K562 (cell line): Measurements from ENCODE around the gene DGLUCY. TPM values are rescaled to one million over a fixed set of nuclear protein-coding genes. Genes with fewer than 3 reads are reported as not detected.
A peak's percentile ranks its signal among the peaks of the same experiment; 100 is the strongest.

Experiments used
- ARID1B ChIP-seq: fragments of 450-650 bp; IDR thresholded peaks from 2 replicates; pipeline ENCODE4 v1.6.1; 2016; ENCODE audit warnings: antibody characterized with exemption, mild to moderate bottlenecking, inconsistent platforms
- CREB1 ChIP-seq, 2 experiments: sonication (generic) in 1 of 2; formaldehyde crosslinking in 1 of 2; IDR thresholded peaks; 2 replicates each; pipeline versions ENCODE4 v1.6.1 to v1.8.0; 2012 to 2022; ENCODE audit warnings: inconsistent platforms in 1 of 2, mild to moderate bottlenecking in 1 of 2, missing genetic modification reagents in 1 of 2, moderate library complexity in 1 of 2
- ETV5 ChIP-seq: sonication (generic); formaldehyde crosslinking; IDR thresholded peaks from 2 replicates; pipeline ENCODE4 v1.4.0; 2020; ENCODE audit warnings: low read depth, mild to moderate bottlenecking, missing genetic modification reagents
- FOXJ2 ChIP-seq: fragments of 200-800 bp; sonication (Bioruptor generic); IDR thresholded peaks from 2 replicates; pipeline ENCODE4 v1.6.1; 2016; ENCODE audit warnings: missing genetic modification characterization, missing compliant biosample characterization
- HNRNPK ChIP-seq: fragments of 200-400 bp; formaldehyde crosslinking; IDR thresholded peaks from one replicate; pipeline ENCODE4 v1.6.1; 2018; ENCODE audit warnings: mild to moderate bottlenecking, low read depth, low read length; ENCODE audit not compliant: poor library complexity, severe bottlenecking
- KDM4B ChIP-seq, 2 experiments: fragments of 450-650 bp in 1 of 2; sonication (generic) in 1 of 2; IDR thresholded peaks; 2 replicates each; pipeline ENCODE4 v1.6.1; 2016 to 2017; ENCODE audit warnings: borderline replicate concordance in 2 of 2, antibody characterized with exemption in 1 of 2, low read depth in 1 of 2, mild to moderate bottlenecking in 1 of 2
- LARP7 ChIP-seq: fragments of 450-650 bp; IDR thresholded peaks from 2 replicates; pipeline ENCODE4 v1.6.1; 2016
- MCM3 ChIP-seq: fragments of 450-650 bp; IDR thresholded peaks from 2 replicates; pipeline ENCODE4 v1.6.1; 2016
- MXI1 ChIP-seq: IDR thresholded peaks from 2 replicates; pipeline ENCODE4 v1.6.1; 2011; ENCODE audit warnings: low read depth, mild to moderate bottlenecking, improper control_type of control experiment, low read length
- NFATC3 ChIP-seq: fragments of 450-650 bp; IDR thresholded peaks from 2 replicates; pipeline ENCODE4 v1.6.1; 2017; ENCODE audit warnings: mild to moderate bottlenecking
- NR1H2 ChIP-seq: sonication (generic); formaldehyde crosslinking; IDR thresholded peaks from 2 replicates; pipeline ENCODE4 v1.4.0; 2020; ENCODE audit warnings: mild to moderate bottlenecking, missing genetic modification reagents
- PURB ChIP-seq: sonication (generic); formaldehyde crosslinking; IDR thresholded peaks from 2 replicates; pipeline ENCODE4 v1.9.0; 2021; ENCODE audit warnings: low read depth, mild to moderate bottlenecking, missing genetic modification reagents
- RAD21 ChIP-seq, 2 experiments: fragments of 250-450 bp in 1 of 2; fragments of 450-650 bp in 1 of 2; sonication (Bioruptor Pico) in 1 of 2; formaldehyde crosslinking in 1 of 2; IDR thresholded peaks in 1 of 2; conservative IDR thresholded peaks in 1 of 2; 2 replicates each; pipeline versions ENCODE4 v1.4.0 to v1.8.0; 2020 to 2022; ENCODE audit warnings: mild to moderate bottlenecking in 2 of 2, moderate library complexity in 1 of 2
- SAFB2 ChIP-seq: fragments of 200-400 bp; formaldehyde crosslinking; IDR thresholded peaks from 2 replicates; pipeline ENCODE4 v1.6.1; 2018; ENCODE audit warnings: borderline replicate concordance, low read length, low read depth, moderate library complexity; ENCODE audit not compliant: severe bottlenecking
- SIN3A ChIP-seq, 2 experiments: fragments of 150-350 bp in 1 of 2; IDR thresholded peaks; 2 replicates each; pipeline ENCODE4 v1.6.1; 2011 to 2016; ENCODE audit warnings: borderline replicate concordance in 2 of 2, low read depth in 2 of 2, low read length in 2 of 2, mild to moderate bottlenecking in 2 of 2, moderate library complexity in 2 of 2; ENCODE audit not compliant: control insufficient read depth in 1 of 2
- SRSF9 ChIP-seq: fragments of 200-400 bp; formaldehyde crosslinking; IDR thresholded peaks from 2 replicates; pipeline ENCODE4 v1.6.1; 2017; ENCODE audit warnings: low read depth, low read length, borderline replicate concordance
- SUPT5H ChIP-seq: fragments of 450-650 bp; IDR thresholded peaks from 2 replicates; pipeline ENCODE4 v1.6.1; 2016
- ZBTB1 ChIP-seq: sonication (generic); formaldehyde crosslinking; IDR thresholded peaks from 2 replicates; pipeline ENCODE4 v1.8.1; 2023; ENCODE audit warnings: missing genetic modification reagents, low read depth, mild to moderate bottlenecking, borderline replicate concordance
- ZNF165 ChIP-seq: fragments of 250-450 bp; sonication (Bioruptor Pico); IDR thresholded peaks from 2 replicates; pipeline ENCODE4 v1.4.0; 2020; ENCODE audit warnings: borderline replicate concordance
- ZNF224 ChIP-seq: sonication (generic); formaldehyde crosslinking; IDR thresholded peaks from 2 replicates; pipeline ENCODE4 v1.8.0; 2022; ENCODE audit warnings: mild to moderate bottlenecking, missing genetic modification reagents
- ZNF24 ChIP-seq: fragments of 450-650 bp; IDR thresholded peaks from 2 replicates; pipeline ENCODE4 v1.6.1; 2016
- ZNF347 ChIP-seq: fragments of 450-650 bp; formaldehyde crosslinking; IDR thresholded peaks from 2 replicates; pipeline ENCODE4 v1.4.0; 2020; ENCODE audit warnings: low read depth, mild to moderate bottlenecking, moderate library complexity
- ZNF778 ChIP-seq: fragments of 450-650 bp; formaldehyde crosslinking; IDR thresholded peaks from 2 replicates; pipeline ENCODE4 v1.4.0; 2020; ENCODE audit warnings: mild to moderate bottlenecking, moderate library complexity
- polyA plus RNA-seq, 8 experiments: library from polyadenylated mRNA; depleted of rRNA in 4 of 8; stranded (reverse) in 5 of 8; unstranded in 3 of 8; fragments of >200 nt; fragmentation: Nextera tagmentation in 2 of 8; fragmentation: Illumina TruSeq in 1 of 8; extraction: Ambion mirVana in 2 of 8; extraction: Trizol in 1 of 8; gene quantifications; 2 replicates each; pipeline versions ENCODE4 v1.2.1 to v1.2.3, GENCODE V29; 2011 to 2014; ENCODE audit warnings: inconsistent platforms in 1 of 8, missing spikeins in 1 of 8
- total RNA-seq, 7 experiments: library from RNA; depleted of rRNA in 6 of 7; stranded (reverse); fragments of >200 nt in 6 of 7; fragmentation: Illumina TruSeq in 2 of 7; extraction: Trizol in 2 of 7; gene quantifications; 2 replicates each; pipeline versions ENCODE4 v1.2.1 to v1.2.3, GENCODE V29; 2011 to 2021; ENCODE audit warnings: low replicate concordance in 1 of 7
- TF ChIP-seq, protein P1 (sequence below): sonication (generic); formaldehyde crosslinking; IDR thresholded peaks from 2 replicates; pipeline ENCODE4 v1.8.1; 2022; ENCODE audit warnings: missing genetic modification reagents
- TF ChIP-seq, protein P2 (sequence below): fragments of 250-450 bp; sonication (Bioruptor Pico); IDR thresholded peaks from 2 replicates; pipeline ENCODE4 v1.4.0; 2020
- TF ChIP-seq, protein P3 (sequence below): sonication (generic); formaldehyde crosslinking; IDR thresholded peaks from 2 replicates; pipeline ENCODE4 v1.8.0; 2022; ENCODE audit warnings: mild to moderate bottlenecking, missing genetic modification reagents, borderline replicate concordance

DGLUCY gene
- total and polyA plus RNA-seq, 9 of the 15 experiments (the other 6 are each of a cell fraction or from before 2014, with no cell fraction given): 9.9 to 28.4 (median 21.0) TPM

DNA sequence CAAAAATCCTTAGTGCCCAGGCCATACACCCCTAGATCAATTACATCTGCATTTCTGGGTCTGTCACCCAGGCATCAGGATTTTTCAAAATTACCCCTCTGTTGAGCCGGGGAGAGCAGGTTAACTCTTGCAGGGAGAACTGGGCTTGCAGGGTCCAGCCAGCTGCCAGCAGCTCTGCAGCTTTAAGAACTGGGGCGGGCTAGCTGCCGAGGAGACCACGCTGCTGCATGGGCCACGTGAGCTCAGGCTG, at the start of gene DGLUCY (continued):
- TF ChIP-seq SIN3A (IDR thresholded peaks at IDR 0.05; ENCODE audit: borderline replicate concordance in 2 of 2, control insufficient read depth in 1 of 2, low read depth in 2 of 2, low read length in 2 of 2) (0 out of 4 replicates have a peak, but pooled peaks have one; percentile 35 to 49), CREB1 (IDR thresholded peaks at IDR 0.05) (no peak), CREB1 (CRISPR knock-in tag; IDR thresholded peaks at IDR 0.05) (no peak), NFATC3 (no peak), PURB (no peak), ZBTB1 (no peak), ZNF224 (CRISPR knock-in tag) (no peak), SAFB2 (no peak), RAD21 (CRISPR knock-in tag; conservative IDR thresholded peaks at IDR 0.05 in 1 of 2, IDR thresholded peaks at IDR 0.05 in 1 of 2) (no peak), ZNF24 (no peak), HNRNPK (no peak), MXI1 (peak; percentile 46; the same call in 1 of the 2 replicates), NR1H2 (CRISPR knock-in tag) (no peak), SRSF9 (no peak), MCM3 (no peak), LARP7 (no peak), ZNF347 (CRISPR knock-in tag) (no peak), SUPT5H (no peak), KDM4B (IDR thresholded peaks at IDR 0.05; ENCODE audit: borderline replicate concordance in 2 of 2, low read depth in 1 of 2) (no peak), FOXJ2 (tag) (no peak), ETV5 (CRISPR knock-in tag) (no peak), ZNF165 (CRISPR knock-in tag) (no peak), ZNF778 (no peak), ARID1B (no peak)
- TF ChIP-seq, protein P1, sequence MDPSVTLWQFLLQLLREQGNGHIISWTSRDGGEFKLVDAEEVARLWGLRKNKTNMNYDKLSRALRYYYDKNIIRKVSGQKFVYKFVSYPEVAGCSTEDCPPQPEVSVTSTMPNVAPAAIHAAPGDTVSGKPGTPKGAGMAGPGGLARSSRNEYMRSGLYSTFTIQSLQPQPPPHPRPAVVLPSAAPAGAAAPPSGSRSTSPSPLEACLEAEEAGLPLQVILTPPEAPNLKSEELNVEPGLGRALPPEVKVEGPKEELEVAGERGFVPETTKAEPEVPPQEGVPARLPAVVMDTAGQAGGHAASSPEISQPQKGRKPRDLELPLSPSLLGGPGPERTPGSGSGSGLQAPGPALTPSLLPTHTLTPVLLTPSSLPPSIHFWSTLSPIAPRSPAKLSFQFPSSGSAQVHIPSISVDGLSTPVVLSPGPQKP (CRISPR knock-in tag): no peak
- TF ChIP-seq, protein P2, sequence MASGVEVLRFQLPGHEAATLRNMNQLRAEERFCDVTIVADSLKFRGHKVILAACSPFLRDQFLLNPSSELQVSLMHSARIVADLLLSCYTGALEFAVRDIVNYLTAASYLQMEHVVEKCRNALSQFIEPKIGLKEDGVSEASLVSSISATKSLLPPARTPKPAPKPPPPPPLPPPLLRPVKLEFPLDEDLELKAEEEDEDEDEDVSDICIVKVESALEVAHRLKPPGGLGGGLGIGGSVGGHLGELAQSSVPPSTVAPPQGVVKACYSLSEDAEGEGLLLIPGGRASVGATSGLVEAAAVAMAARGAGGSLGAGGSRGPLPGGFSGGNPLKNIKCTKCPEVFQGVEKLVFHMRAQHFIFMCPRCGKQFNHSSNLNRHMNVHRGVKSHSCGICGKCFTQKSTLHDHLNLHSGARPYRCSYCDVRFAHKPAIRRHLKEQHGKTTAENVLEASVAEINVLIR (CRISPR knock-in tag): no peak
- TF ChIP-seq, protein P3, sequence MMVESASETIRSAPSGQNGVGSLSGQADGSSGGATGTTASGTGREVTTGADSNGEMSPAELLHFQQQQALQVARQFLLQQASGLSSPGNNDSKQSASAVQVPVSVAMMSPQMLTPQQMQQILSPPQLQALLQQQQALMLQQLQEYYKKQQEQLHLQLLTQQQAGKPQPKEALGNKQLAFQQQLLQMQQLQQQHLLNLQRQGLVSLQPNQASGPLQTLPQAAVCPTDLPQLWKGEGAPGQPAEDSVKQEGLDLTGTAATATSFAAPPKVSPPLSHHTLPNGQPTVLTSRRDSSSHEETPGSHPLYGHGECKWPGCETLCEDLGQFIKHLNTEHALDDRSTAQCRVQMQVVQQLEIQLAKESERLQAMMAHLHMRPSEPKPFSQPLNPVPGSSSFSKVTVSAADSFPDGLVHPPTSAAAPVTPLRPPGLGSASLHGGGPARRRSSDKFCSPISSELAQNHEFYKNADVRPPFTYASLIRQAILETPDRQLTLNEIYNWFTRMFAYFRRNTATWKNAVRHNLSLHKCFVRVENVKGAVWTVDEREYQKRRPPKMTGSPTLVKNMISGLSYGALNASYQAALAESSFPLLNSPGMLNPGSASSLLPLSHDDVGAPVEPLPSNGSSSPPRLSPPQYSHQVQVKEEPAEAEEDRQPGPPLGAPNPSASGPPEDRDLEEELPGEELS (CRISPR knock-in tag): no peak
